Activated CD8-positive, alpha-beta memory T cell treated with anti-CD3 and anti-CD28 coated beads, Interleukin-2, amount 50 U/mL, for 24 hours (primary cell): Measurements from ENCODE around the gene FBN2.
"Not testable (repeated sequence)": the region's sequence is repeated elsewhere in the genome, so short reads cannot be mapped to it uniquely, and the experiment has no call there.

Source experiments
- DNase-seq: peaks from one replicate; pipeline ENCODE4 v3.0.0-alpha.2; 2020; ENCODE audit errors: extremely low read depth

Gene FBN2

DNA sequence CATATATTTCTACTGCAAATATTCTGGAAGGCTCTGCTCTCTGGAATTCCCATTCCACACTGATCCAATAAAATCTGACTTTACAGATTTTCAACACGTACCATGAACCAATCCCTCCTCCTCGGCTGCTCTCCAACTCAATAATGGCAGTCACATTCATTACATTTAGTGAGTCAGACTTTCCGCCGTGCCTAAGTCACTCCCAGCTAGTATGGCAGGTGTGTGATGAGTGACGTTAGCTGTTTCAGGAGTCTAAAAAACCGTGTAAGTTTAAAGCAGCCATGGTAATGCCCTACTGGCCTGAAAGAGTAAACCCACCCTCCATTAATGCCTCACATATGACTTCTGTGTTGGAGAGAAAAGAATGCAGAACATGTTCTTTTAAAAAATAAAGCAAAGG is 3.3 kb downstream of the FBN2 start:
- DNase-seq = no peak

GRCh38 chr5:128532776-128533175 is 5.3 kb downstream of the FBN2 start:
- DNase-seq = no peak

GRCh38 chr5:128532127-128532526 is 5.9 kb downstream of the FBN2 start:
- no peak for DNase-seq

DNA sequence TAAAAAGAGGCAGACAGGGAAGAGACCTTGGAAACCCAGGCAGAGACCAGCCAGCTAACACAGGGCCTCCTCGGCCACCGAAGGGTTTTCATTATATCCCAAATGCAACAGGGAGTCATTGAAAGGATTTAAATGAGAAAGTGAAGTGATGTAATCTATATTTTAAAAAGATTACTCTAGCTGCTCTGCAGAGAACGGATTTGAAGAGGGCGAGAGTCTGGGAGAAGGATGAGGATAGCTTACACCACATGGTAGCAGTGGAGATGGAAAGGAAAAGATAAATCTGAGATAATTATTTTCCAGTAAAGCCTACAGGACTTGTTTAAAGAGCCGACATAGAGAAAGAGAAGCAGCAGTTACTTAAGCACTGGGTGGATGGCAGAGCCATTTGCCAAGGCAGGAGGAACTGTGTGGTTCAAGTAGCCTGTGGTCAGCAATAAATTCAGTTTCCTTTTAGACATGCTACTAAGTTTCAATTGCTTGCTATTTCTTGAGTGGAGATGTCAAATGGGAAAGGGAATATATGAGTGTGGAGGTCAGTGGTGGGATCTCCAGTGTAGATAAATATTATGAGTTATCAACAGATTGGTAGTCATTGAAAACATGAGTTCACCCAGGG is 9.3 kb downstream of the FBN2 start:
- no peak for DNase-seq

DNA sequence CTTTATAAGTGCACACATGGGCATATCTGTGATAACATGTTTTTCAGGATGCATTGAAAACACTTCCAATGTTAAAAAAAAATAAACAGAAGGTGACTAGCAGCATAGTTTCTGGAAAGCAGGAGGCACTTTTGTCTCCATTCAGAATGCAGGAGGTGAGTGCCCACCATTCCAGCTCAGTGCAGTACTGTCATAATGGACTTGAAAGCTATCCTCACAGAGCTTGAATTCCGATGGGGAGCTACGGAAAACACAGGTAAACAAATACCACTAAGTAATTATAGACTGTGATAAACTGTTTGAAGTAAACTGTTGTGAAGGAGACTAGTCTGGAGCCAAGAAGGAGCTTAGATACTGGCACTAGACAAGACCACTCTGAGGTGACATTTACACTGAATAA is 9.9 kb downstream of the FBN2 start:
- DNase-seq = no peak

GRCh38 chr5:128527077-128527476 is 11.0 kb downstream of the FBN2 start:
- no peak for DNase-seq

DNA sequence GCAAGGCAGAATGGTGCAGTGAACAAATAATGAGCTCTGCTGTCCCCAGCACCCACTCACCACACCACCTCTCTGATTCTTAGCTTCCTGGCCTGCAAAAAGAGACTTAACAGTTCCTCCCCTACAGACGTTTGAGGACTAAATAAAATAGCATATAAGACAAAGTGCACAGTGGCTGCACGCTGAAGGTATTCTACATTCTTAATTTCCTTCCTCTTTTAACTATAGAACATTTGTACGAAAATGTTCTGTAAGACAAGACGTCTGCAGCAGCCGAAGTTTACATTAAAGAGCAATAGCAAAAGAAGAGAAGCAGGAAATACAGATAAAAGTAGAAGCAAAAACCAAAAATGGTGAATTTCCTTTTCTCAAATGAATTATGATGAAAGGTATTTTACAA is 15.7 kb downstream of the FBN2 start:
- no peak for DNase-seq

DNA sequence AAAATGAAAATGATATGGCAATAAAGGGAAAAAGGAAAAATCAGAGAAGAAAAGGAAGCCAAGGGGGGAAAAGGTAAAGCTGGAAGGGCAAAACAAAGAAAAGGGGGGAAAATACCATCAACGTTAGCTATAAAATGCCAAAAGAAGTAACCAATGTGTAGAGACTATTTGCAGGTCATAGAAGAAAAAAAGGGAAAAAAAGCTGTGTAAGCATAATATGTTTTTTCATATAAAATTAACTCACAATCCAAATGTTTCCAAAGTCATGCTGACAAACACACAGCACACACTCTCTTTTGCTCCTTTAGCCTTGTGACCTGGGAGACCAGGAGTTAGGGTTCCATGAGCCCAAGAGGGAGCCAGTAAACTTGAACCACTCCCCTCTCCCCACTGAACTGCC is 18.2 kb downstream of the FBN2 start:
- DNase-seq = no peak

- no peak for DNase-seq
These were observed 21.1 kb downstream of the FBN2 start for GRCh38 chr5:128516978-128517377.

GRCh38 chr5:128513806-128514205 is 24.2 kb downstream of the FBN2 start:
- DNase-seq = no peak

DNA sequence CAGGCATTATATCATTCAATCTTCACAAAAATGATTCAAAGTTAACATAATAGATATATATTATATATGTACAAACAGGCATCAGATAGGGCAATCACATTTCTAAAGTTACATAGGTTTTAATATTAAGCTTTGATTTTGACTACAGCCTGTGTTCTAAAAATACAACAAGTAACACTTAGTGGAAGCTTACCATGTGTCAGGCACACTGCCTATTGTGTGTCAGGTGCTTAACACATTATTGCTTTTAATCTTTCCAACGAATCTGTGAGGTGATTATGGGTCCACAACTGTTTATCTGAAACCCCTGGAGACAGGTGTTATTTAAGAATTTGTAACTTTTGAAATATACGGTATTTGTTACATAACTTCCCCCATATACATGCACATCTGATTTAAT is 25.2 kb downstream of the FBN2 start:
- DNase-seq = no peak

GRCh38 chr5:128506643-128507042 is 31.4 kb downstream of the FBN2 start:
- no peak for DNase-seq

DNA sequence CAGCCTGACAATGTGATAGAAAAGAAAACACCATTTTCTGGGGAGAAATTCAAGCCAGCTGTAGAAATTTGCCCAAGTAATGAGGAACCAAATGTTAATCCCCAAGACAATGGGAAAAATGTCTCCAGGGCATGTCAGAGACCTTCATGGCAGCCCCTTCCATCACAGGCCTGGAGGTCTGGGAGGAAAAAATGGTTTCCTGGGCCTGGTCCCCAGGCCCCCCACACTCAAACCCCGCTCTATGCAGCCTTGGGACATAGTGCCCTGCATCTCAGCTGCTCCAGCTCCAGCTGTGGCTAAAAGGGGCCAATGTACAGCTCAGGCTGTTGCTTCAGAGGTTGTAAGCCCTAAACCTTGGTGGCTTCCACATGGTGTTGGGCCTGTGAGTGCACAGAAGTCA is 34.3 kb downstream of the FBN2 start:
- DNase-seq = not testable (repeated sequence)

DNA sequence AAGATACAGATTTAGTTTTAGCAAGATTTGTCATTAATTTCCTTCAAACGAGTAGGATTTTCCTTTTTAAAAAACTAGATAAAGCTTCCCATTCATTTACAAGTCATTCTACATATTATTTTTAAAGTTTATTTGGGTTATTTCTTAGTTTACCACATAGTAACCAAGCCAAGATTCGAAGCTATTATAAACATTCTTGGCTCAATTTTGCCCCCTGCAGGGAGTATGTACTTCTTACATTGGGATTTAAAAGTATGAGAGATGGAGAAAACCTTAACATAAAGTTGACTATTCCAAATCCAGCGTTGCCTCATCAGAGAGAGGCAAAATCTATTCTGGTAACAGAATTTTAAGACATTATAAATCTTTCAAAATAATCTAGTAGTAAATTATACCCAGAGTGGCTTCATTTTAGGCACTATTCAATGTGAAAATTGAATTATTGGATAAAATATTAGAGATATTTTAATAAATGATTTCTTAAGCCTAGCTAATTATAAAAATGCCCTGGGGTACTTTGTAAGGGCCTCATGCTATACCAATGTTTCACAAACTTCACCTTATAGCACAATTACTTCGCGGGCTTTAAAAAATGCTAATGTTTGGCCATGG is 39.1 kb downstream of the FBN2 start:
- no peak for DNase-seq

DNA sequence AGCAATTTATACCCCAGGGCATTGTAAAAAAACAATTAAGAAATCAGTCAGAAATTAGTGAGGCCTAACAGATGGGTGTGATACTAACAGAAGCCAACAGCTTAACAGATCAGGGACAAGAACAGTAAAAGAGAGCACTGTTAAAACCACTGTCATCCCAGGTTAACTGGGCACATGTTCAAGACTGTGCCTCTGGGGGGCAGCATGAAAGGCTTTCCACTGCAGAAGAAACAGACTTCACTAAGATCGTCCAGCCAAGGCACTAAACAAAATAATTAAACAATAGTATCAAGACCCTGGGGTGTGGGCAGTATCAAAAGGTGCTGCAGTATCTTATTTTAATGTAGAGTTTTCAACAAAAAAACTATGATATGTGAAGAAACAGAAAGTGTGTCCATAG is 43.5 kb downstream of the FBN2 start:
- DNase-seq = no peak

DNA sequence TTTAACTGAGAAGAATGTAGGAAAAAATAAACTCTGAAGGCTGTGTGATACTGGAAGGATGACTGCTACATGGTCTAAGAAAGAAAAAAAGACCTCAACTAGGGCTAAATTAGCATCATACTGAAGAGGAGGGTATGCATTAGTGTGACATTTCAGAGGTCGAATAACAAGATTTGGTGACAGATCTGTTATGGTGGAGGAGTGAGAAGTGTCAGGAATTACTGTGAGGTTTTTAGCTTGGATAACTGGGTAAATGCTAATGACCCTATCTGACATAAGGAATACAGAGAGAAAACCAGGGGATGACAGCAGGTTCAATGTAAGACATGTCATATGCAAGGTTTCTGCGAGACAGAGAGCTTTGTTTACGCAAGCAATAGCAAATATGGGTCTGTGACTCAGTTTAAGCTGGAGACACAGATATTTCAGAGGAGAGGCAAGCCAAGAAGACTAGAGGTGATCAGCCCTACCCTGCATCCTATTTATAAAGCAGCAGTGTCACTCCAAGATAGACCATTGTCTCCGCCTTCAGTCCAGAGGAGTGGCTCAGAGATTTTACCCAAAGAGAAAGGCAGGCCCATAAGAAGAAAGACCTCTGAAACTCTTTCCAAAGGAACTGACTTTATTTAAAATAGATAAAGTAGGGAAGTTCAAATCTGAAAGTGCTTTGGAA is 44.3 kb downstream of the FBN2 start:
- no peak for DNase-seq

DNA sequence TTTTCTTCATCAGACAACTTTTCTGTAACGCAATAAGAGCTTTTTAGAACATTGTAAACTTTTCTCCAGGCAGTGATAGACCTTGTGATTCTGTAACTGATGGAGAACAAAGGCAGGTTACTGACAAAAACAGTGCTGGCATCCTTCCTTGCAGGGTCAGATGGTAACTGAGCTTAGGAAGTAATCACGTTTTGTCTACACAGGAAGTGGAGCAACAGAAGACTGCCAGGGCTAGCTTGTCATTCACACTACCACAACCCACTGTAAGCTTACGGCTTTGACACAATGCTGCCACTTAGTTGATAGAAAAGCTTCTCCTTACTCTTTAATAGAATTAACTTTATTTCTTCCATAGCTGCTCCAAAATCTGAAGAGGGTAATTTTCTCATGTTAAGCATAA is 46.8 kb downstream of the FBN2 start:
- DNase-seq = no peak

DNA sequence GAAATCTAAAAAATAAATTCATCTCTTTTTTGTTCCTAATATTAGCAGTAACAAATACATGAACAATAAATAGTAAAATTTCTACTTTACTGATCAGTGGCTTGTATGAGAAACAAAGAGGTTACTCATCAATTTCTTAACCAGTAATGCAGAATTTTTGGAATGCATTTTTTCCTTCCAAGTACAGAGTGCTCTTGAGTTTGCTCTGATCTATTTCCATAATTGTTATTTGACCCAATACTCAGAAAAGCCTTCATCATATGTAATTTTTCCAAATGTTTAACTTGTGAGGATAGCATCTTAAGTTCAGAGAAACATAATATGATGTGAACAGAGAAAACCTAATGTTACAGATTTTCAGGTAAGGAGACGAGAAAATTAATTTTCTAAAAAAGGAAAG is 47.3 kb downstream of the FBN2 start:
- no peak for DNase-seq

- no peak for DNase-seq
These were observed 51.0 kb downstream of the FBN2 start for GRCh38 chr5:128487041-128487440.

DNA sequence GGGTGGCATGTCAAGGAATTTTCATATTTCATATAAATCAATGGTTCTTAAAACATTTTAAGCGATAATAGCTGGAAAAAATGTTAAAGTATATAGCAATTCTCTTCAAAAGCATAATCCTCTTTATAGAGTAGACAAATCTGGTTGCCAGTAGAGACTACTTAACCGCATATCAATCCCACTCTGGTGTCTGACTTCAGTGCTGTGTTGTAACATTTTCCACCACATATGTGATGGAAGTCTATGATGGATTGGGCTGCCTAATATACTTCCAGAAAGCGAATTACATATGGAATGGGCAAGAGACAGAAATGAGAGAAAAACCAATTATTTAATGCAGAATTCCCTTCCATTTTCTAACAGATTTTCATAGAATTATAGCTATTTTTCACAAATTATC is 54.3 kb downstream of the FBN2 start:
- DNase-seq = no peak

GRCh38 chr5:128480906-128481633 is 57.0 kb downstream of the FBN2 start:
- no peak for DNase-seq

- DNase-seq = no peak
These were observed 57.9 kb downstream of the FBN2 start for GRCh38 chr5:128480158-128480557.
